Measurements from ENCODE around the gene TMC8. TPM values are rescaled to one million over a fixed set of nuclear protein-coding genes. Genes with fewer than 3 reads are reported as not detected.
"Not testable (repeated sequence)": the region's sequence is repeated elsewhere in the genome, so short reads cannot be mapped to it uniquely, and the experiment has no call there.

Gene TMC8
- polyA plus RNA-seq, 4 donors = 1.4 to 2.6 (median 2.1) TPM

GRCh38 chr17:78110363-78111015 is 20.1 kb upstream of the TMC8 start:
- no peak for DNase-seq (ENCODE audit: low read depth in 4 of 4, low spot score in 3 of 4)

- DNase-seq (ENCODE audit: low read depth in 4 of 4, low spot score in 3 of 4) = no peak
Measured at GRCh38 chr17:78111016-78111726, 19.4 kb upstream of the TMC8 start.

GRCh38 chr17:78111727-78112517 is 18.6 kb upstream of the TMC8 start:
- no peak for DNase-seq (ENCODE audit: low read depth in 4 of 4, low spot score in 3 of 4)

GRCh38 chr17:78112518-78113471 is 17.8 kb upstream of the TMC8 start:
- peak in 1 of 4 donors; percentile 51 for DNase-seq (ENCODE audit: low read depth in 4 of 4, low spot score in 3 of 4)

GRCh38 chr17:78113804-78114785 is 16.5 kb upstream of the TMC8 start:
- no peak for DNase-seq (ENCODE audit: low read depth in 4 of 4, low spot score in 3 of 4)

GRCh38 chr17:78114831-78115723 is 15.5 kb upstream of the TMC8 start:
- no peak for DNase-seq (ENCODE audit: low read depth in 4 of 4, low spot score in 3 of 4)

GRCh38 chr17:78115803-78116202 is 14.8 kb upstream of the TMC8 start:
- DNase-seq (ENCODE audit: low read depth in 4 of 4, low spot score in 3 of 4) = not testable (repeated sequence)

GRCh38 chr17:78116411-78116810 is 14.2 kb upstream of the TMC8 start:
- DNase-seq (ENCODE audit: low read depth in 4 of 4, low spot score in 3 of 4) = no peak

GRCh38 chr17:78117027-78117981 is 13.3 kb upstream of the TMC8 start:
- no peak for DNase-seq (ENCODE audit: low read depth in 4 of 4, low spot score in 3 of 4)

GRCh38 chr17:78118801-78119241 is 11.8 kb upstream of the TMC8 start:
- DNase-seq (ENCODE audit: low read depth in 4 of 4, low spot score in 3 of 4) = no peak

- DNase-seq (ENCODE audit: low read depth in 4 of 4, low spot score in 3 of 4) = no peak
Measured at GRCh38 chr17:78120537-78120936, 10.0 kb upstream of the TMC8 start.

- no peak for DNase-seq (ENCODE audit: low read depth in 4 of 4, low spot score in 3 of 4)
Measured at GRCh38 chr17:78120971-78121800, 9.4 kb upstream of the TMC8 start.

GRCh38 chr17:78121801-78122215 is 8.8 kb upstream of the TMC8 start:
- no peak for DNase-seq (ENCODE audit: low read depth in 4 of 4, low spot score in 3 of 4)

GRCh38 chr17:78122216-78122930 is 8.2 kb upstream of the TMC8 start:
- DNase-seq (ENCODE audit: low read depth in 4 of 4, low spot score in 3 of 4) = no peak

- DNase-seq (ENCODE audit: low read depth in 4 of 4, low spot score in 3 of 4) = no peak
Measured at GRCh38 chr17:78122931-78123249, 7.7 kb upstream of the TMC8 start.

Data from right renal pelvis (tissue), 4 donors.